GM21528 (cell line): ENCODE results near the gene NPIPB8.
"Not testable (repeated sequence)": the region's sequence is repeated elsewhere in the genome, so short reads cannot be mapped to it uniquely, and the experiment has no call there.

Experiments used
- ATAC-seq: cut with Tn5 transposase; IDR thresholded peaks from one replicate; pipeline ENCODE4 v1.9.1; 2021; ENCODE audit warnings: mild to moderate bottlenecking, moderate library complexity; ENCODE audit not compliant: unreplicated experiment, low FRiP score

NPIPB8 gene

DNA sequence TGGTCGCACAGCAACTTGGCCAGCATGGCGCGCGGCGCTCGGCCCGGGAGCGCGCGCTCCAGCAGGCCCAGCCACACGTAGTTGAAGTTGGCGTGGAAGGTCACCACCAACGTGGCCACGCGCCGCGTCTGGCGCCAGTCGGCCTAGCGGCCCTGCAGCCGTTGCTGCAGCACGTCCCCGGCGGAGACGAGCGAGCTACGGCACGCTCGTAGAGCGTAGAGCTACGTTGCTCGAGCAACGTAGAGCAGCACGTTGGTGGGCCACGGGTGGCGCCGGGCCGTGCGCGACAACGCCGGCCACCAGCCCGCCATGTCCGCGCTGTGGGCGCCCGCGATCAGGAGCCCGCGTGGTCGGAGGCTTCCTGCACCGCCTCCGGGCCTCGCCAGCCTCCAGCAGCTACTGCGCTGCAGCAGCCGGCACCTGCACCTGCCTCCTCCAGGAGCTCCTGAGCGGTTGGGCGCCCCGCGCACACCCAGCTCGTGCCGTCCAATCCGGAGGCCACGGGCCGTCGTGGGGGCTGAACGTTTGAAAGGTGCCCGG, 14.6 kb upstream of the NPIPB8 start:
- ATAC-seq = no peak

DNA sequence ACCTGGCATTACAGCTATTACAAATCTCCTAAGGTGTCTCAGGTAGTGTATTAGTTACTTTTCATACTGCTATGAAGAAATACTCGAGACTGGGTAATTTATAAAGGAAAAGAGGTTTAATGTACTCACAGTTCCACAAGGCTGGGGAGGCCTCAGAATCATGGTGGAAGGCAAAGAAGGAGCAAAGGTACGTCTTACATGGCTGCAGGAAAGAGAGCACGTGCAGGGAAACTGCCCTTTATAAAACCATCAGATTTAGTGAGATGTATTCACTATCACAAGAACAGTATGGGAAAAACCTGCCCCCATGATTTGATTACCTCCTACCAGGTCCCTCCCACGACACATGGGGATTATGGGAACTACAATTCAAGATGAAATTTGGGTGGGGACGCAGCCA, 7.0 kb upstream of the NPIPB8 start:
- not testable (repeated sequence) for ATAC-seq

DNA sequence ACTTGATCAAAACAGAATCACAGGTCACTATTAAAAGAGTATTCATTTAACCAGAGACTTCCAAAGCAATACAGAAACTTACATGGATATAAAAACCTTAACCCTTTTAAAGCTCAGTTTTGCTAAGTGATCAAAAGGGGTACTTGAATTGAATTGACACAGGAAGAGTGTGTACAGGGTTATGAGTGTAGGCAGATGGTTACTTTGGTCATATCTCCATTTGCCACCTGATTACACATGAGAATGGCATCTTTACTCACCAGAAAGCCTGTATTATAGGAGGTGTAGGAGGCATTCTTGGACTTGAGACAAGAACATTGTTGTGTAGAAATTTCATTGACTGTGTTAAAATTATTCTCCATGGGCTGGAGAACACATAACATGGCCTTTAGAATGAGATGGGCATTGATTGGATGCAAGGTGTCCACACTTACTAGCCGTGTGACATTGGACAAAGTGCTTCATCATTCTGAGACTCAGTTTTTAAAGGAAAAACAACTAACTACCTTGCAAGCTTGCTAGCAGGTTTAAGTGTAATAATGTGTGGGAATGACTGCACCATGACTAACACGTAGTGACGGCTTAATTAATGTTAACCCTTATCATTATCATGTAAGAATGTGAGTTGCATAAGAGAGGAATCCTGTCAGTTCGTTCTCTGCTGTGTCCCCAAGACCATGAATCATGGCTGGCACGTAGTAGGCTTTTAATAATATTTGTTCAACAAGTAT, 1.6 kb upstream of the NPIPB8 start:
- not testable (repeated sequence) for ATAC-seq

DNA sequence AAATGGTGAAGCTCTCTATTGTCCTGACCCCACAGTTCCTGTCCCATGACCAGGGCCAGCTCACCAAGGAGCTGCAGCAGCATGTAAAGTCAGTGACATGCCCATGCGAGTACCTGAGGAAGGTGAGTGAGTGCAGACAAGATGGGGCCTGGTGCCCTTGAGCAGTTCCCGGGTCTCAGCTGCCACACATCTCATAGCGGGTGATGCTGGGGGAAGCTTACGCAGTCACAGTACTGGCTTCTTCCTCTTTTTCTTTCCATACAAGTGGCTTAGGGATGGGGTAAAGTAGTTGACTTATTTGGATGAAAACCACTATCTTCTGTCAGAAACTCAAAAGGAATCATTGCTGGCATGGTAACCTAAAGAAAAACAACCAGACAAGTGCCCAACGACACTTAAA, 494 bp downstream of the NPIPB8 start:
- not testable (repeated sequence) for ATAC-seq

DNA sequence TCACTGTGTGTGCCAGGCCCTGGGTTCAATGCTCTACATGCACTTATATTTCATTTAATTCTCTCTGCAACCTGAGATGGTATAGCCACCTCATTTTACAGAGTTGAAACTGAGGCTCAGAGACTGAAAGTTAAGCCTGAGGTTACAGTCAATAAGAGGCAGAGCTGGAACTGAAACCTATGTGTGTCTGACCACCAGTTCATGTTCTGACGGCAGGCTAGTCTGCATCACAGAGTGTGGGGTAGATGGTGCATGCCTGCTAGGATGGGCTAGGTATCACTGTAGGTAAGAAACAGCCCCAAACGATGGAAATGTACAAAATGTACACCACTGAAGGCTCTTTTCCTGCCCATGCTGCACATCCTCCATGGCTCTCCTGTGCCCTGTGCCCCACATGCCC, 2.1 kb downstream of the NPIPB8 start:
- ATAC-seq = not testable (repeated sequence)

DNA sequence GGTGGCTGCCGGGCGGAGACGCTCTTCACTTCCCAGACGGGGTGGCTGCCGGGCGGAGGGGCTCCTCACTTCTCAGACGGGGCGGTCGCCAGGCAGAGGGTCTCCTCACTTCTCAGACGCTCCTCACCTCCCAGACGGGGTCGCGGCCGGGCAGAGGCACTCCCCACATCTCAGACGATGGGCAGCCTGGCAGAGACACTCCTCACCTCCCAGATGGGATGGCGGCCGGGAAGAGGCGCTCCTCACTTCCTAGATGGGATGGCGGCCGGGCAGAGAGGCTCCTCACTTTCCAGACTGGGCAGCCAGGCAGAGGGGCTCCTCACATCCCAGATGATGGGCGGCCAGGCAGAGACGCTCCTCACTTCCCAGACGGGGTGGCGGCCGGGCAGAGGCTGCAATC, 28.4 kb downstream of the NPIPB8 start:
- ATAC-seq = not testable (repeated sequence)

DNA sequence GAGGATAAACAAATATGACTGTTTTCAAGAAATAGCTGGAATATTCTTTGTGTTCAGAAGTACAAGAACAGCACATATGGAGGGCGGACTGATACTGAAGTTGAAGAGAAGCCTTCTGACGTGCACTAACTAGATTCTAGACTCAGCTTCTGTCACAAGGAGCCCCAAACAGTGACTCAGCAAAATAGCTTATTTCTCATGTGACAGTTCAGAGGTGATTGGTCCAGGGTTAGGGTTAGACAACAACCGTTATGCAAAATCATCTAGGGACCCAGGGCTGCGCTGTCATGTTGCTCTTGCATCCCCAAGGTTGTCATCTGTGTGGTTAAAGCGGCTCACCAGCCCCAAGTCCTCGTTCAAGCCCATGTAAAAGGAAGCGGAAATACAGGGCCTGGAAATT, 29.6 kb downstream of the NPIPB8 start:
- not testable (repeated sequence) for ATAC-seq

DNA sequence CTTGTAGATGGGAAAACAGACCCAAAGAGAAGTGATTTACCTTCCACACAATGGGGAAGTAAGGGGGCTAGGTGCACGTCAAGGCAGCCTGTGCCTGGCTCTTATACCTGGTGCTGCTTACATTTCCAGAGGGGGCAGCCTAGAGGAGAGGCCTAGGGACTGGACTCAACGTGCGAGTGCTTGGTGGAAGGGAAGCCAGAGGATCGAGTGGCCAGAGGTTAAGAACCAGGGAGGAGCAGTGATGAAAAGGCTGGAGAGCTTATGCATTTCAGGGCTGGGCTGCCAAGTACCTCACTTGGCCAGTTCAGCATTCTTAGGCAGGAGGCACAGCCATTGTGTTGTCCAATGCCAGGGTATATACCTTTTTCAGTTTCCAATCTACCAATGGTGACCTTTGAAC, 30.3 kb downstream of the NPIPB8 start:
- not testable (repeated sequence) for ATAC-seq

DNA sequence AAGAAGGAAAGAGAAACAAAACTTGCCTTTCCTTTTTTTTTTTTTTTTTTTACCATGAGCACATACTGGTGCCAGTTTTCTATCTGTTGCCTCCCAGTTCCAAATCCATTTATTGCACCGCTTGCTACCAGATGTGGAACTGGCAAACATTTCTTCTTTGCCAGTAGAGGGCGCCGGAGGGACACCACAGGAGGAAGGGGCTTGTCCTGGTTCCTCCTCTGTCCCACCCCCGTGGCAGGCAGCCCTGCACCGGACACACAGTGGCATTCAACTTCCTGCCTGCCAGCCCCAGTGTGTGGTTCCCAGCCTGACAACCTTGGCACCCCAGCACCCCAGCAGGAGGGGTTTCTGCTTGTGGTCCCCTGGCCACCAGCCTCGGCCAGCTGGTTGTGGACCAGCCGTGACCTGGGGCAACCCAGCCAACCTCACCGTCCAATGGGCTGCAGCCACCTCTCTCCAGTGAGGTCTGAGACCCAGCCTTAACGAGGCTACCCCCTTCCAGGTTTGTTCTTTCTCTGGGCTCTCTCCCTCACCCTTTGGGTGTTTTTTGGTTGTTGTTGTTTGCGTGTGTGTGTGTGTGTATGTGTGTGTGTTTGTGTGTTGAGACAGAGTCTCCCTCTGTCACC, 50.6 kb downstream of the NPIPB8 start:
- peak; percentile 72 for ATAC-seq

DNA sequence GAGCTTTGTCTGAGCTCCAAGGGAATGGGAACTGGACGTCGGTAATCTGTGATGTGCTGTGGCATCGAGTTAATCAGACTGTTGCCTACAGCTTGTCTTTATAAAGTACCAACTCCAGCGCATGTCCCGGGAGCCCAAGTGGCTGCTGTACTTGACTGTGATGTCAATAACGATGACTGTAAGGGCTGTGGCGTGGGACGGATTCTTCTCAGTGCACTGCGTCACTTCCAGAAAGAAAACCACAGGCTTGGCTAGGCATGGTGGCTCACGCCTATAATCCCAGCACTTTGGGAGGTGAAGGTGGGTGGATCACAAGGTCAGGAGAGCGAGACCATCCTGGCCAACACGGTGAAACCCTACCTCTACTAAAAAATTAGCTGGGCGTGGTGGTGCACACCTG, 51.6 kb downstream of the NPIPB8 start:
- ATAC-seq = not testable (repeated sequence)

DNA sequence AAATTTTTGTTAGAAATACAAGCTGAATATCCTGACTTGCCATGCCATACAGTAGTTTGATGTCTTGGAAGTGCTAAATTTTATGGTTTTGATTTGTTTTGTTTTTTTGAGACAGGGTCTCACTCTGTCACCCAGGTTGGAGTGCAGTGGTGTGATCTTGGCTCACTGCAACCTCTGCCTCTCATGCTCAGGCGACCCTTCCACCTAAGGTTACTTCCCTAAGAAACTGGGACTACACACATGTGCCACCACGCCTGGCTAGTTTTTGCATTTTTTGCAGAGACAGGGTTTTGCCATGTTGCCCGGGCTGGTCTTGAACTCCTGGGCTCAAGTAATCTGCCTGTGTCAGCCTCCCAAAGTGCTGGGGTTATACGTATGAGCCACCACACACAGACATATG, 53.9 kb downstream of the NPIPB8 start:
- ATAC-seq = not testable (repeated sequence)

DNA sequence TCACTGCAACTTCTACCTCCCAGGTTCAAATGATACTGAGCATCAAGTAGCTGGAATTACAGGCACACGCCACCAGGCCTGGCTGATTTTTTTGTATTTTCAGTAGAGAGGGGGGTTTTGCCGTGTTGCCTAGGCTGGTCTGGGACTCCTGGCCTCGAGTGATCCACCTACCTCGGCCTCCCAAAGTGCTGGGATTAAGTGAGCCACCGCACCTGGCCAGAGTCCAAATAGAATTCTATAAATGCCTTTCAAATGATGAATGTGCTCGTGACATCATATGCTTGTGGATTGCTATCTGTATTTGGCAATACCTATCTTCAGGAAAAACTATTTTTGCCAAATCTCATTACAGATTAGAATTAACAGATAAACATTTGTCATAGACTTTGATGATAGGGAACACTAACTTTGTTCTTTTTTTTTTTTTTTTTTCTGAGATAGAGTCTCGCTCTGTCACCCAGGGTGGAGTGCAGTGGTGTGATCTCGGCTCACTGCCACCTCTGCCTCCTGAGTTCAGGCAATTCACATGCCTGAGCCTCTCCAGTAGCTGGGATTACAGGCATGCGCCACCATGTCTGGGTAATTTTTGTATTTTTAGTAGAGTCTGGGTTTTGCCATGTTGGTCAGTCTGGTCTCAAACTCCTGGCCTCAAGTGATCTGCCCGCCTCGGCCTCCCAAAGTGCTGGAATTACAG, 55.5 kb downstream of the NPIPB8 start:
- ATAC-seq = not testable (repeated sequence)

DNA sequence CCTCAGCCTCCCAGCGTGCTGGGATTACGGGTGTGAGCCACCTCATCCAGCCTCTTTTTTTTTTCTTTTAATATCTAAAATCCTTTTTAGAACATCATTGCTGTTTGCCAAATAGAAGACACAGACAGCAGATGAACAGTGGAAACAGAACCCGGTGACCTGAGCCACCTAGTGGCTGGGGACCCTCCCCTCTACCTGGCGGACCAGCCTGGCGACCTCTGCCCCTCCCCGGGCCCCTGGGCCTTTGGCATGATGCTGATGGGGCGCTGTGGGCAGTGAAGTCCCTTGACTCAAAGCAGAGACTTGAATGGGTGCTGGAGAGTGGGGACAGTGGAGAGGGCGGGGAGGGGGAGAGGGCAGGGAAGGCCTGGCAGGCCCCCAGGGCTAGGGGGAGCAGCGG, 61.9 kb downstream of the NPIPB8 start:
- not testable (repeated sequence) for ATAC-seq

DNA sequence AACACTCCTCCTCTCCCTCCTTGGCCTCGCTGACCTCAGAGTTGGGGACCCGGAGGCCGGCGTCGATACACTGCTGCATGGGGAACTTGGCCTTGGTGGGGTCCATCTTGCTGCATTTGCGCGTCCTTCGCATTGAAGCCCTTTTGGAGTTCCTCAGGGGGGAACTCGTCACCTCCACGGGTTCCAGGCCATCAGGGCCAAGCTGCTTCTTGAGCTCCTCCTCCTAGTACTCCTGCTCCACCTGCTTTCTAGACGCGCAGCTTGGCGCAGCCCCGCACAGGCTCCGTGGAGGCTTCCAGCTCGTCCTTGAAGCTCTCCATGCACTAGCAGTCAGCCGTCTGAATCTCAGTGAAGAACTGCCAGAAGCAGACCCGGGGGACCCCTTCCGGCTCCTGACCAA, 62.5 kb downstream of the NPIPB8 start:
- ATAC-seq = not testable (repeated sequence)

DNA sequence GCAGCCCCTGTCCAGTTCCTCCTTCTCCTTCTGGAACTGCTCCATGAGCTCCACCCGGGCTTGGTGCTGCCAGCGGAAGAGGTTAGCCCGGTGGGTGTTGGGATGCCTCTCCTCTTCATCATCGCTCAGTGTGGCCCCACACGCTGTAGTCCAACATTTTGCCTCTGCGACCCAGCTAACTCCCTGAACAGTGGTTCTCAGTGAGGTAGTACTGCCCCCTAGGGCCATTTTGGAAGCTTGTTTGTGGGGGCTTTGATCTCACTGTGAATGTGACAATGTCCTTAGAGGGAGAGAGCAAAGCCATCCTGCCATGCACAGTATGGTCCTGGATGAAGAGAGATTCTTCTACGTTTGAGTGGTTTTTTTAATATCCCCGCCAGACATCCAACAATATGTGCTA, 63.5 kb downstream of the NPIPB8 start:
- ATAC-seq = not testable (repeated sequence)

DNA sequence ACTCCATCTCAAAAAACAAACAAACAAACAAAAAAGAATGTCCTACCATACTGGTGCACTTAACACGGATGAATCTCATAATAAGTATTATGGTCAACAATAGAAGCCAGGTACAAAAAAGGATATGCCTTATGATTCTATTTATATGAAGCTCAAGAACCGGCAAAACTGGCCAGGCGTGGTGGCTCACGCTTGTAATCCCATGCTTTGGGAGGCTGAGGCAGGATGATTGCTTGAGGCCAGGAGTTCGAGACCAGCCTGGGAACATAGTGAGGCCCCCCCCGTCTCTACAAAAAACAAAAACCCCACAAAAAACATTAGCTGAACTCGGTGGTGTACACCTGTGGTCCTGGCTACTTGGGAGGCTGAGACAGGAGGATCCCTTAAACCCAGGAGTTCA, 66.4 kb downstream of the NPIPB8 start:
- ATAC-seq = not testable (repeated sequence)
